DOHH2 (cell line): ENCODE data around the gene SCTR.

Source experiments
- H3F3A ChIP-seq: fragments of 200-600 bp; sonication (generic), shearing (Covaris generic); 2 replicates; pipeline ENCODE4 v1.6.0; 2016; ENCODE audit warnings: antibody characterized with exemption, mild to moderate bottlenecking; ENCODE audit not compliant: control insufficient read depth, insufficient read depth
- H3K27ac ChIP-seq: fragments of 200-600 bp; sonication (generic); 2 replicates; pipeline ENCODE4 v1.5.1; 2014; ENCODE audit warnings: low read depth, mild to moderate bottlenecking, low read length, moderate library complexity
- H3K27me3 ChIP-seq: fragments of 200-600 bp; sonication (generic); 2 replicates; pipeline ENCODE4 v1.6.1; 2014; ENCODE audit warnings: mild to moderate bottlenecking, low read length, mixed read lengths; ENCODE audit not compliant: control insufficient read depth
- H3K36me3 ChIP-seq: fragments of 200-600 bp; sonication (generic); 2 replicates; pipeline ENCODE4 v1.6.1; 2014; ENCODE audit warnings: mild to moderate bottlenecking, low read length, moderate library complexity, mixed read lengths; ENCODE audit not compliant: control insufficient read depth
- H3K4me1 ChIP-seq: fragments of 200-600 bp; sonication (generic); 2 replicates; pipeline ENCODE4 v1.6.1; 2014; ENCODE audit warnings: mild to moderate bottlenecking, low read length, mixed read lengths; ENCODE audit not compliant: control insufficient read depth
- H3K4me2 ChIP-seq: fragments of 200-600 bp; sonication (generic); 2 replicates; pipeline ENCODE4 v1.6.0; 2014; ENCODE audit warnings: mild to moderate bottlenecking, low read length, moderate library complexity
- H3K4me3 ChIP-seq: fragments of 200-600 bp; sonication (generic); 2 replicates; pipeline ENCODE4 v1.5.1; 2014; ENCODE audit warnings: mild to moderate bottlenecking, low read length, mixed read lengths
- H3K79me2 ChIP-seq: fragments of 200-600 bp; sonication (generic); 2 replicates; pipeline ENCODE4 v1.6.1; 2014; ENCODE audit warnings: mild to moderate bottlenecking, low read length, mixed read lengths; ENCODE audit not compliant: control insufficient read depth
- H3K9me2 ChIP-seq: fragments of 200-600 bp; sonication (generic); replicated peaks from 2 replicates; pipeline ENCODE4 v1.6.1; 2014; ENCODE audit warnings: mild to moderate bottlenecking, low read length, mixed read lengths; ENCODE audit not compliant: control insufficient read depth
- H3K9me3 ChIP-seq: fragments of 200-600 bp; sonication (generic); 2 replicates; pipeline ENCODE4 v1.6.1; 2014; ENCODE audit warnings: antibody characterized with exemption, low read length, mixed read lengths; ENCODE audit not compliant: control insufficient read depth, insufficient read depth
- H4K20me1 ChIP-seq: fragments of 200-600 bp; sonication (generic); 2 replicates; pipeline ENCODE4 v1.6.0; 2014; ENCODE audit warnings: low read depth, mild to moderate bottlenecking, antibody characterized with exemption, low read length, moderate library complexity; ENCODE audit not compliant: control insufficient read depth, insufficient read depth
- EZH2phosphoT487 ChIP-seq: fragments of 200-600 bp; sonication (generic); IDR thresholded peaks from 2 replicates; pipeline ENCODE4 v1.6.1; 2017; ENCODE audit warnings: borderline replicate concordance, mild to moderate bottlenecking, antibody characterized with exemption, low read length, moderate library complexity, mixed read lengths
- TF ChIP-seq, protein P1 (sequence below): fragments of 200-600 bp; sonication (generic); IDR thresholded peaks from one replicate; pipeline ENCODE4 v1.5.1; 2014; ENCODE audit warnings: antibody characterized with exemption, mild to moderate bottlenecking, low read depth, low read length; ENCODE audit not compliant: poor library complexity, severe bottlenecking

Gene SCTR

DNA sequence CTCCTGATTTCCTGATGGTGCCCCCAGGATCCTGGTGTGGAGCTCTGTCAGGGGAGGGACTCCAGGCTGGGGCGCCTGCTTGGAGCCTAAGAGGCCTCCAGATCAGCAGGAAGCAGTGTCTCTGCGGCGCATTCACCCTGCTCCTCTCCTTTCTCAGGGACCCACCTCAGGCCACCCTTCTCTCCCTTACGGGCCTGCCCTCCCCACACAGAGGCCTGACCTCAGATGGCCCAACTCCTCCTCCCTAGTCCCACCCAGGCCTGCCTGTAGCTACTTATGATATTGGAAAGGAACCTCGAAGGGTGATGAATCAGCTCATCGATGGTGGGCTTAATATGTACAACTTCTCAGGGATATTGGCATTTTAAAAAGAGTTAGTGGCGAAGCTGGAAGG lies 82.1 kb downstream of the SCTR start:
- H3K4me3 ChIP-seq: no peak overlapping the region
- H3K79me2 ChIP-seq: no peaks in the 10 kb centered on the region
- TF ChIP-seq, protein P1, sequence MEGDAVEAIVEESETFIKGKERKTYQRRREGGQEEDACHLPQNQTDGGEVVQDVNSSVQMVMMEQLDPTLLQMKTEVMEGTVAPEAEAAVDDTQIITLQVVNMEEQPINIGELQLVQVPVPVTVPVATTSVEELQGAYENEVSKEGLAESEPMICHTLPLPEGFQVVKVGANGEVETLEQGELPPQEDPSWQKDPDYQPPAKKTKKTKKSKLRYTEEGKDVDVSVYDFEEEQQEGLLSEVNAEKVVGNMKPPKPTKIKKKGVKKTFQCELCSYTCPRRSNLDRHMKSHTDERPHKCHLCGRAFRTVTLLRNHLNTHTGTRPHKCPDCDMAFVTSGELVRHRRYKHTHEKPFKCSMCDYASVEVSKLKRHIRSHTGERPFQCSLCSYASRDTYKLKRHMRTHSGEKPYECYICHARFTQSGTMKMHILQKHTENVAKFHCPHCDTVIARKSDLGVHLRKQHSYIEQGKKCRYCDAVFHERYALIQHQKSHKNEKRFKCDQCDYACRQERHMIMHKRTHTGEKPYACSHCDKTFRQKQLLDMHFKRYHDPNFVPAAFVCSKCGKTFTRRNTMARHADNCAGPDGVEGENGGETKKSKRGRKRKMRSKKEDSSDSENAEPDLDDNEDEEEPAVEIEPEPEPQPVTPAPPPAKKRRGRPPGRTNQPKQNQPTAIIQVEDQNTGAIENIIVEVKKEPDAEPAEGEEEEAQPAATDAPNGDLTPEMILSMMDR: no peak
- TF ChIP-seq EZH2phosphoT487: no peak
- H3F3A ChIP-seq: no peaks in the 10 kb centered on the region
- peaks cover 13% of the 10 kb centered on the region for H3K27me3 ChIP-seq
- H3K27ac ChIP-seq: no peak overlapping the region
- H3K9me3 ChIP-seq: no peaks in the 10 kb centered on the region
- no peaks in the 10 kb centered on the region for H3K4me1 ChIP-seq
- no peaks in the 10 kb centered on the region for H3K36me3 ChIP-seq
- no peaks in the 10 kb centered on the region for H4K20me1 ChIP-seq
- H3K4me2 ChIP-seq: no peak overlapping the region
- H3K9me2 ChIP-seq: no peaks in the 10 kb centered on the region

GRCh38 chr2:119441376-119442225 lies 82.7 kb downstream of the SCTR start:
- H3K4me2 ChIP-seq: no peak overlapping the region
- H4K20me1 ChIP-seq: no peaks in the 10 kb centered on the region
- TF ChIP-seq, protein P1: no peak
- H3K79me2 ChIP-seq: no peaks in the 10 kb centered on the region
- H3F3A ChIP-seq: no peaks in the 10 kb centered on the region
- H3K9me3 ChIP-seq: no peaks in the 10 kb centered on the region
- peaks cover 13% of the 10 kb centered on the region for H3K27me3 ChIP-seq
- no peak overlapping the region for H3K4me3 ChIP-seq
- H3K9me2 ChIP-seq: no peaks in the 10 kb centered on the region
- no peaks in the 10 kb centered on the region for H3K4me1 ChIP-seq
- no peaks in the 10 kb centered on the region for H3K36me3 ChIP-seq
- no peak overlapping the region for H3K27ac ChIP-seq

DNA sequence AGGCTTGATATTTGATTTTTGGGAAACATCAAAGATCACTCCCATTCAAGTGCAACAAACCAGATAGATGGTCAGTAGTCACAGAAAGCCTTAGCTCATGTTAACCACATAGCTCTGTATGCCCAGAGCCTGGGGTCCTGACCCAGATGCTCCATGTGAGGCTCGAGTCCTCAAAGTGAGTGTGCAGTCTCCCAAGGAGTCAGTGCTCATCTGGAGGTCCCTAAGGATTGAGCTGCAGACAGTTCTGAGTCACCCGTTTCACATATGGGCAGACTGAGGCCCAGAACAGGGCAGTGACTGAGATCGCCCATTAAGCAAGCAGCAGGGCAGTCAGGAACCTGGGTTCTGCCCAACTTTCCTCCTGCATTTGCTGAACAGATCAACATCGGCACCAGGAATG lies 83.4 kb downstream of the SCTR start:
- Histone ChIP-seq H3F3A (no peaks in the 10 kb centered on the region), H3K4me1 (no peaks in the 10 kb centered on the region), H3K36me3 (no peaks in the 10 kb centered on the region), H4K20me1 (no peaks in the 10 kb centered on the region), H3K4me3 (no peak overlapping the region), H3K79me2 (no peaks in the 10 kb centered on the region), H3K27ac (no peak overlapping the region), H3K9me3 (no peaks in the 10 kb centered on the region), H3K27me3 (peaks cover 13% of the 10 kb centered on the region), H3K4me2 (no peak overlapping the region), H3K9me2 (no peaks in the 10 kb centered on the region)
- TF ChIP-seq, protein P1: no peak
- TF ChIP-seq EZH2phosphoT487: no peak
